Stimulated activated CD8-positive, alpha-beta memory T cell treated with anti-CD3 and anti-CD28 coated beads, Interleukin-15, amount 100 ng/mL, for 1 hour (primary cell): ENCODE measurements around the gene MDC1.
"Not testable (repeated sequence)": the region's sequence is repeated elsewhere in the genome, so short reads cannot be mapped to it uniquely, and the experiment has no call there.

Source experiments
- DNase-seq: peaks from one replicate; pipeline ENCODE4 v3.0.0-alpha.2; 2020; ENCODE audit warnings: low read depth

MDC1 gene

GRCh38 chr6:30679765-30680535 is 37.1 kb downstream of the MDC1 start:
- no peak for DNase-seq

GRCh38 chr6:30678964-30679726 is 37.9 kb downstream of the MDC1 start:
- DNase-seq, result peak; percentile 85

DNA sequence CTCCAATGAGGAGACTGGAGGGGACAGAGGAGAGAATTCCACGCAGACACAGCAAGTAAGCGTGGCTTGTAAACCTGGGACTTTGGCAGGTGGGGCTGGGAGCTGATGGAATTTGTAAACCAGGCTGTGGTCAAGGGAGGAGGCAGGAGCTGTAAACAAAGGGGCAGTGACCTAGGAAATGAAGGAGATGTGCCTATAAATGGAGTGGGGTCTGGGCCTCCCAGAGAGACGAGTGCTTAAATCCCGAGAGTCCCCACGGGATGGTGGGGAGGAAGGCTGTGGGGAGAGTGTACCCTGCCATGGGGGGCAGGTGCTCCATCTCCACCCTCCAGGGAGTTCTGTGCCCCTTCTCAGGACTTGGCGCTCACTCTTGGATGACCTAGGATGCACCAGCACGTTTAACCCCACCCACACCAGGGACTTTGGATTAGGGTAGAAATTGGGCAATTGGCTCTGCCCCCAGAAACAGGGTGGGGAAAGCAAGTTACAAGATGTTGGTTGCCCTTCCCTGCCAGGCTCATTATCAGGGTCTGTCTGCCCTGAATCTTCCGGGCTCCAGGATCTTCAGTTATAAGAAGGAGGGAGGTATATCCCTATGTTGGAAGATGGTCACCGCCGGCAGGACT is 40.3 kb downstream of the MDC1 start:
- DNase-seq, result no peak

DNA sequence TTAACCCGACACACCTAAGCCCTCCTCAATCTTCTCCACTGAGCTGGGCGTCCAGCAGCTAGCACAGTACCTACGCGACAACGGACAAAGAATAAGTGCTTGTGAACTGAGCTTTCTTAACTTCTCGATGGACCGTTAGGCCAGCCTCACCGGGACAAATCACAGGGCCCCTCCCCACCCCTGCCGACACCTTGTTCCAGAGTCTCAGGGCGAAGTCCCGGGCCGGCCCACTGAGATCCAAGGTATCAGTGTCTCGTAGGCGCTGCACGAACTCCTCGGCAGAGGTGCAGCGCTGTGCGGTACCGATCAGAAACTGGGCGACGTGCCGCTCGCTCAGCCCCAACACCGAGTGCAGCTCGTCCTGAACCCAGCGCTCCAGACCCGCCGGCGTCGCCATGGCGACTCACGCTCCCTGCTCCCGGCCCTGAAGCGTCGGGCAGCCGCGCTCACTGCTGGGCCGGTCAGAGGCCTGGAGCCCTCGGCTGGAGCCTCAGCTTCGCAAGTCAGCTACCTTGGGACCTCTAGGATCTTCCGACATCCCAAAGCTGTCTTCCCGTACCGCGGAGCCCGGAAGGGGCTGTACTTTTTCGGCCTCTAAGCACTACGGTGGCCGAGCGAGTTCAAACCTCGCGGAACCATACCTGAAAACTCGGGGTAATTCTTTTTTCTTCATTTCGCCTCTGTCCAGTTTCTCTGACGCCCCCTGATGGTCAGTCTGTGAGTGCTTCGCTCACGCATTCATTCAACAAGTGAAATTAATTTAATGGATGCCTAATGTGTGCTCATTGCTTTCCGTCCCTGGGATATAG is 44.4 kb downstream of the MDC1 start, which contains the start of gene DHX16:
Gene DHX16, minus strand, starts transcription at position 562 of the 809 bp plus-strand sequence. Its CDS starts 165 bp downstream, at position 397.
- peak; percentile 81 for DNase-seq

DNA sequence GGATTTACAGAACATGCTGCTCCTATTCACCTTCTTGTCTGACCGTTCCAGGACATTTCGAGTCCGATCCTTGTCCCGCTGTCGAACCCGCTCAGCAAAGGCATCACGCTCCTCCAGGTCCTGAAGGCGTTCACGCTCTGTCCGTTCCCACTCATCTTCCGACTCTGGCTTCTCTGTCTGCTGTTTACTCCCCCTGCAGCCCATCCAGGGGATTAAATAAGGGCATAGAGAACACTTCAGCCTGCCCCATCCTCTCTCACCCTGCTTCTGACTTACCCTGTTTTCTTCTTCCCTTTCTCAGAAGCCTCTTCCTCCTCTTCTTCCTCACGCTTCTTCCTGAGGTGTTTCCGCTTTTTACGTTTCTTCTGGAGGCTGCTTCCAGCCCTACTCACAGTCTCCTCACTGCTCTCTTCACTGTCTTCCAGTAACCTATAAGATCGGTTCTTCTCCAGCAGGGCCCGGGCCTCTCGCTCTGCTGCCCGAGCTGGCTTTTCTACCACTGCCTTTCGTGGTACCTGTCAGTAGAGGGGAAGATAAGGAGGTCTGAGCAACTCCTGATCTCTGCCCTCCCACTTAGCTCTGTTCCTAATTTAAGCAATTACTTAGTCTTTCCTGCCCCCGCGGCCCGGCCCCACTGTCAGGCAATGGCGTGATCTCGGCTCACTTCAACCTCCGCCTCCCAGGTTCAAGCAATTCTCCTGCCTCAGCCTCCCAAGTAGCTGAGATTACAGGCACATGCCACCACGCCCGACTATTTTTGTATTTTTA is 46.1 kb downstream of the MDC1 start:
- no peak for DNase-seq

- DNase-seq, result not testable (repeated sequence)
Observed at GRCh38 chr6:30666300-30666699, 50.8 kb downstream of the MDC1 start.

- no peak for DNase-seq
Observed at GRCh38 chr6:30664994-30665767, 51.9 kb downstream of the MDC1 start.

DNA sequence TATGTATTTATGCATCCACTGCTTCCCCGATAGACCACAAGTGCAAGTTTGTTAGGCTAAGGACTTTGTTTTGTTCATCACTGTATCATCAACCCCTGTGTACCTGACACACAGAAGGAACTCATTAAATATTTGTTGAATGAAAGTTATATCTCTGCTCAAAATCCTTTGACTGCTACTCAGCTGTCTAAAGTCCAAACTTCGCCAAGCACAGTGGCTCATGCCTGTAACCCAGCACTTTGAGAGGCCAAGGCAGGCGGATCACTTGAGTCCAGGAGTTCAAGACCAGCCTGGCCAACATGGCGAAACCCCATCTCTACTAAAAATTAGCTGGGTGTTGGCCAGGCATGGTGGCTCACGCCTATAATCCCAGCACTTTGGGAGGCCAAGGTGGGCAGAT is 59.2 kb downstream of the MDC1 start:
- not testable (repeated sequence) for DNase-seq

DNA sequence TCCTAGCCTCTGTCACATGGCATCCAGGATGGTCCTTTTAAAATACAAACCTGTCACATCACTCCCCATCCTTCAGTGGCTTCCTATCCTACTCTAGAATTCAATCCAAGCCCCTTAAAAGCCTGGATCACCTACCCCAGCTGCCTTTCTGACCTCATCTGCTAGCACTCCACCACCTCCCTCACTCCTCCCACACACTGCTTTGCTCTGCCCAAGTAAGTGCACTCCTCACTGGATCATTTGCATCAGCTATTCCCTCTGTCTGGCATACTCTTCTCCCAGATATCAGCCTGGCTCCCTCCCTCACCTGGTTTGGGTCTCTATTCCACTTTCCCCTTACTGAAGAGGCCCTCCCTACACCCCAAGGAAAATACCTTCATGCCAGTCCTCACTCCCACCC is 59.6 kb downstream of the MDC1 start:
- no peak for DNase-seq

DNA sequence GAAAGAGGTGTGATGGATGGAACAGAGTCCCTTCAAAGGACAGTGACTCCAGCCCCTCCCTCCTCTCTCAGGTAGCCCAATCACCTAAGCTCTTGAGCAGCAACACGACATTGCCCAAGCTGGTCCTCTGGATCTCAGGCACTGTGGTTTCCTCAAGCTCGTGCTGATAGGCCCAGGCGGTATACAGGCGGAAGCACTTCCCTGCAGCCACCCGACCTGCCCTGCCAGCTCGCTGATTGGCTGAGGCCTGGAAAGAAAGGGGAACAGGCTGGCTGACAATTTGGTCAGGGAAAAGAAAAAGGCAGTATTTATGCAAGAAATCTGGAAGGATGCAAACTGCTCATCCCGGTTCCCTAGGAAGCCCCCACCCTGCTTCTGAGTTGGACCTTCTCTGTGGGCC is 60.6 kb downstream of the MDC1 start:
- DNase-seq, result no peak

DNA sequence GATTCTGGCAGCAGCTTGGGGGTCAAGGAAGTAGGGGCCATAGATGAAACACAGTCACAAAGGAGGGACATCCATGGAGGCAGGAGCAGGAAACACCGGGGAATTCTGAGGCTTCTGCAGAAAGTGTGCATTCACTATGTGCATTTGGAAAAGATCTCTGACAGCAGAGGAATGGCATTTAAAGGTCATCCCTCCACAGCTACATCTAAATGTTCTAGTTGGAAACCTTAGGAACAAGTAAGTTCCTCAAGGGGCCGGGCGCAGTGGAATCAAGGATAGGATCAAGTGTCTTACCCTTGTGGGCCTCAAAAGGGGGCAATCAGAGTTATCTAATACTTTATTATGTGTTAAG is 61.4 kb downstream of the MDC1 start:
- no peak for DNase-seq

DNA sequence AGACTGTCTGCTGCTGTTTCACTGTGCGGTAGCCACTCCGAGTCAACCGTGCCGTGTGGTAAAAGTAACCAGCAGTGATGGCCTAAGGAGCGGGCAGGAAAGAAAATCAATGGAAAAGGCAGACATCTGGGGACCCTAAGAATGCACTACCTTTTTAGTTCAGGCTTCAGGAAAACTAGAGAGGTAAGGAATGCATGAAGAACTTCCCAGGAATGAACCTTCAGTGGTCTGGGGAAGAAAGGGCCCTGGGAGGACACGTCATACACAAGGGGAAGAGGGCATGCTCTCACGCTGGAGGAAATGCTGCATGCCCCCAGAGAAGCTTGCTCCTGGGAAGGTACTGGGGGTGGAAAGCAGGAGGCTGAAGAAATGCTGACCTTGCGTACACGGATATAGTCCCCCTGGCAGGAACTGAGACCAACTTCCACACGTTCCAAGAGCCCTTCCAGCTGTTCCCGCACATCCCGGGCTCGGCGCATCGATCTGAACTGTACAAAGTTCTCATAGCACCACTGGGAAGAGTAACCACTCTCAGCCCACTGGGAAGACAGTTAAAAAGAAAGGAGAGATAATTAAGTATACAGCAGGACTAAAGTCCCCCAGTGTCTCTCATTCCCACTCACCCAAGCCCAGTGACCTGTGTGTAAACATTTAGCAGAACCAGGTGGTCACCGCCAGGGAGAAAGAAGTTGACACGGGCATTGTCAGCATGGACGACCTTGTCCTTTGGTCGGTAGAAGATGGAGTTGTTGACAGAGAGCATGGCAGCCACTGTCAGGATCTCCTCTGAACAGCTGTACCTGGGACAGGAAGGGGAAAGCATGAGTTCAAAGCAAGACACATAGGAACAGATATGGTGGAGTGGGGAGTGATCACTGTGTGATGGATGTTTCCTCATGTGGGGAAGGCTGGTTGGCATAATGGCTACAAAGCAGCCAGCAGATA is 62.0 kb downstream of the MDC1 start:
- DNase-seq, result no peak

DNA sequence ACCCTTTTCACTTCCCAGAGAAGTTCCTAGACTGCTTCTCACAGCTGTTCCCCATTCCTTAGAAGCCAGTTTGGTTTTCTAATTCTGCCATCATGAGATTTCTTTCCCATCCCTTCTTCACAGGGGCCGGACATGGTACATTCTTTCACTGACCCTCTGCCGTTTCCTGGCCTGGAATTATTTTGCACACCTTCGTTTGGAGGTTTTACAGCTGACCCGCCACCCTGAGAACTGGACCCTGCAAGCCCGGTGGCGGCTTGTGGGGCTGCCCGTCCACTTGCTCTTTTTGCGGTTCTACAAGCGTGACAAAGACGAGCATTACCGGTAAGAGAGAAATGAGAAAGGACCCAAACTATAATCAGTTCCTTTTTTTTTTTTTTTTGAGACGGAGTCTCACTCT is 65.9 kb downstream of the MDC1 start:
- DNase-seq, result no peak
